GM21529 (cell line): ENCODE results near the gene APOLD1.
A peak's percentile ranks its signal among the peaks of the same experiment; 100 is the strongest.
"Not testable (repeated sequence)": the region's sequence is repeated elsewhere in the genome, so short reads cannot be mapped to it uniquely, and the experiment has no call there.

Experiments used
- ATAC-seq: cut with Tn5 transposase; IDR thresholded peaks from one replicate; pipeline ENCODE4 v1.9.1; 2021; ENCODE audit not compliant: unreplicated experiment

Gene APOLD1, protein sequence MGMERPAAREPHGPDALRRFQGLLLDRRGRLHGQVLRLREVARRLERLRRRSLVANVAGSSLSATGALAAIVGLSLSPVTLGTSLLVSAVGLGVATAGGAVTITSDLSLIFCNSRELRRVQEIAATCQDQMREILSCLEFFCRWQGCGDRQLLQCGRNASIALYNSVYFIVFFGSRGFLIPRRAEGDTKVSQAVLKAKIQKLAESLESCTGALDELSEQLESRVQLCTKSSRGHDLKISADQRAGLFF

DNA sequence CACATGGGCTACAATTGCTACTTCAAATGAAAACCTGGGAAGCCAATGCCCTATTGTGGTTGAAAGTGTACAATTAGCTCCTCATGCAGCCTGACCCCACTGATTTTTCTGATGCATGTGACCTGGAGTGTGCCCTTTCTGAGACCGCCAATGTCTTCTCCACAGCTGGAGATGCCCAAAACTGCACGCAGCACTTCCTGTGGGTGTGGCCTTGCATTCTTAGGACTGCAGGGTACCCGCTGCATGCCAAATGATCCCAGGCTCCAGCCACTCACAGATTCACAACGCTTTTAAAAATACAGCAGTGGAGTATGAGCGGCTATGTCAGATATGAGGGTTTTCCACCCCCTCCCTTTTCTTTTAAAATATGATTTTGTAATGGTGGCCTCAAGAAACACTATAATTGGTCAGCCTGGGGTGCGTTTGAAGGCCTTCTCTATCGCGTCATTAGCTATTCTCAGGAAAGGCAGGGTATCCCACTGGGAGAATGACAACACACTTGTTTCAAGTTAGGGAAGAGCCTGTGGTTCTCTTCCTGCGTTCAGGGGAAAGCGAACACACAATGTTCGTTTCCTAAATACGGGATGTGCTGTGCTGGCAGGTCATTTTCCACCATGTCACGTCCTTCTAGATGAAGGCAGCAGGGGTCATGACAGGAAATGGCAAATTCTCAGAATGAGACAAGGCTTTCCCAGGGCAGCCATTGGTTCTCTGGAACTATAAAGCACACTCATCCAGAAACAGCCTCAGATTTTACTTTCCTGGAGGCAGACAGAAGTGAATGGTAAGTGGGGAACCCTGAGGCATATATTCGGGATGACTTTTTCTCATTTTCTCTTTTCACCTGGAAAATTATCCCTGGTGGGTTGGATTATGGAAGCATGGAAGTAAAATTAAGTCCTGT lies at the start of gene APOLD1:
Gene APOLD1, plus strand, starts transcription at position 749 of the 904 bp plus-strand sequence. Its CDS starts 33 bp downstream, at position 782.
- no peak for ATAC-seq

DNA sequence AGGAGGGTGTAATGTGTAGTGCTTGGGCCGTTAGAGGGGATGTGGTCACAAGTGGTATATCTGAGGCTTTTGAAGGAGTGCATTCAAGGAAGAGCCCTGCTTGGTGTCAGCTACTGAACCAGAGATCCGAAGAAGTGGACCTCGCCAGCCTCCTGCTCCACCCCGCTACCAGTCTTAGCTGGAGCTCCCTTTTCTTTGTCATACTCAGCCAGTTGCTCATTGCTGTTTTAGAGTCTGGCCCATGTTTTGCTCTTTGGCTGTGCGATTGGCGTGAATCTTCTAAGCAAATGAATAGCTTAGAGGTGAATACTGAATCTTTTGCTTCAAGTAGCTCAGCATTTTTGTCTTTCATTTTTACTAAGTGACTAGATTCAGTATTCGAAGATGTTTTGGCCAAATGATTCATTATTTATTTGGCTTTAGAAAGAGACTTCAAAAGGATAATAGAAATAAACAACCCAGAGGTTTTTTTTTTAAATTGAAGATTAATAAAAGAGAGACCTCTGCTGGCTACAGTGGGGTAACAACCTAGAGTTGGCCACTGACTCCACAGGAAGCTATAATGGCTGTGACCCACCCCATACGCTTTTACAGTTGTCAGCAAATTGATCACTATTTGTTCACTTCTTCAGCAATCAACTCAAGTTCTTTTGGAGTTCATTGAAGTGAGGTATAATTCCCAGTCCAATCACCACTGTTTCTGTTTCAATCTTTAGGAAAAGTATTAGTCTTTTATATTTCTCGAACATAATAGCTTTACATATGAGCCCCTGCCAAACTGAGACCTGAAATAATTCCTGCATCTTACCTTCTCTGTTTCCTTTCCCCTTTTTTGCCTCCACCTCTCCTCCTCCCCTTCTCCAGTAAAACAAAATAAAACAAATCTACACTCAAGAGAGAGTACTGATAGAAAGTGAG lies 48.4 kb upstream of the APOLD1 start:
- peak; percentile 69 for ATAC-seq

DNA sequence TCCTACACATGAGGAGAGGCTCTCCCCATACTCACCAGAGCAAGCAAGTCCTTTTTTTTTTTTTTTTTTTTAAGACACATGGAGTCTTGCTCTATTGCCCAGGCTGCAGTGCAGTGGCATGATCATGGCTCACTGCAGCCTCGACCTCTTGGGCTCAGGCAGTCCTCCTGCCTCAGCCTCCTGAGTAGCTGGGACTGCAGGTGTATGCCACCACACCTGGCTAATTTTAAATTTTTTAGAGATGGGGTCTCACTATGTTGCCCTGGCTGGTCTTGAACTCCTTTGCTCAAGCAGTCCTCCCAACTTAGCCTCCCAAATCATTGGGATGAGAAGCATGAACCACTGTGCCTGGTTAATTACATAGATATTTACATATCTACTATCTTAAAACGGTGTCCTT lies 47.3 kb upstream of the APOLD1 start:
- ATAC-seq, result not testable (repeated sequence)

DNA sequence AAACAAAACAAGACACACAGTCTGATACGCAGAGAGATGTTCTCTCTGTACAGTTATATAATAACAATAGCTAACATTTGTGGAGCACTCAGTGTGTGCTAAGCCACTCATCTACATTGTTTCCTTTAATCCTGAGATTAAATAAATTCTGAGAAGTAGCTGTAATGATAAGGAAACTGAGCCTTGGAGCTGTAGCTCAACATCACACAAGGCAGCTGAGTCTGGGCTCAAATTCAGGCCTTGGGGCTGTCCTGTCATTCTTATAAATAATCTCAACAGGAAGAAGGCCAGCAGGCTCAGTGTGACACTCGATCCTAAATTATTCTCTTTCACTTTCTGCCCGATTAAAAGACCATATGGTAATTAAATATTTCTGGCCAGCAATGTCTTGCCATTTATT lies 43.8 kb upstream of the APOLD1 start:
- no peak for ATAC-seq

DNA sequence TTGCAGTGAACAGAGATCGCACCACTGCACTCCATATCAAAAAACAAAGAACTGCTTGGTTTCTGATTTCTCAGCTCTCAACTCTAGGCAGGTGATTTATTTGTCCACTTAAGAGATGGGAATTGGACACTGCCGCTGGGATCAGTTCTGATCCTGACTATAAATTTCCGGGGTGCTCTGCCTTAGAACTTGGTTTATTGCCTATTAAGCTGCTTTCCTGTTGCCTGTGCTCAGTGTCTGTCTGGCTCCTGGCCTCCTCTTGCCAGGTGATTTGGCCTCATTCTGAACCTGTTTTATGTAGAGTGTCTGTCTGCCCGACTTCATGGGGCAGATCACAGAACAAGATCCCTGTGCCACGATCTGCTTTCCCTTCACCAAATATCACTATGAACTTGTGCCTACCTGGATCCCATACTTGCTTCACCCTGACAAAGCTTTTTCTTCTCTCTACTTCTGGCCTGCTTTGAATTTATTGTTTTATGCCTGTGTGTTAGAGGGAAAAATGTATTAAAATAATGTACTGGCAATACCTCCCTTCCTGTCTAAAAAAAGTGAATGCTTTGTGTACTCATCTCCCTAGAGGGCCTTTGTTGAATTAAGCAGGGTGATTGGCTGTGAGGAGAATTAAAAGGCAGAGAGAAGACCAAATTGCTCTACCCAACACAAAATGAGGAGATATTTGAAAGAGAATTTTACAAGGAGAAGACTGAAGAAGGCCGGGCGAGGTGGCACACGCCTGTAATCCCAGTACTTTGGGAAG lies 40.7 kb upstream of the APOLD1 start:
- no peak for ATAC-seq

DNA sequence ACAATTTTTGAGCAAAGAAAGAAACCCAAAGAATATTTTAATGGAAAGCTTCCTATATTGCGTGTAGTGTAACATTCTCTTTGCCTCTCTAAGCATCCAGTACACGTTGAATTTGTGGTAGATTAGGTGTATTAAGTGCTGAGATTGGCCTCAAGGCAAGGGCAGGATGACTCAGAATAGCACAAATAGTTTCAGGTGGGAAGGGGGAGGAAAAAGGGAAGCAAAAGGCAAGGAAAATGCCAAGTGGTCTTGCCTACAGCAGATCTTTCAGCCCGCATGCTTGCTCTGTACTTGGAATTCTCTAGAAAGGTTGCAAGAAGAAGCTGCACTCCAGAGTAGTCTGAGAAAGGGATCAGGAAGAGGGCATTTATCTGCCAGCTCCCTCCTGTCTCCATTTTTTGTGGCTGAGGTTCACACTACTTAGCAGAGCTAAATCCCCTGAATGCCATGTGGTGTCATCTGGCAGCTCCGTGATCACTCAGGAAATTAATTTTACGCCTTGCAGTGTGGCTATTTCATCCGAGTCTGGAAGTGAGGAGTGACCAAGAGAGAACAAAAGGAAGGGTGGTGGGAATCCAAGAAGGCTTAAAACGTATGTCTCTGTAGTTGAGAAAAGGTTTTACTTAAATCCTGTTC lies 39.8 kb upstream of the APOLD1 start:
- no peak for ATAC-seq

DNA sequence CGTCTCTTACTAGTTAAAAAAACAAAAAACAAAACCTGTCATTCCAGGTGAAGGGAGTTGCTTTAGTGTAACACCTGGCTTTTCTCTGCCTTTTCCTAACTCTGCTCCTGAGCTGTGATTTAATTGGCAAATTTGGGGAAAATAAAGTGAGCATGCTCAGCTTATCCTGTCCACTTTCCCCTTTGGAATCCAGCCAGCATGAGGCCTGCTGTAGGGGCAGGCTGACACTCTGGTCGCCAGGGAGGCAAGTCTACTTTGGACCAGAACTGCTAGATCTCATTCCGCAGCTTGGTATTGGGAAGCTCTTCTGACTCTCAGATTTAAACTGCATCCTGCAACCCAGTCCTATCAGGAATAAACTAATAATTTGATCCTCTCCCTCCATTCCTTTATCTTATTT lies 38.2 kb upstream of the APOLD1 start:
- ATAC-seq, result no peak

DNA sequence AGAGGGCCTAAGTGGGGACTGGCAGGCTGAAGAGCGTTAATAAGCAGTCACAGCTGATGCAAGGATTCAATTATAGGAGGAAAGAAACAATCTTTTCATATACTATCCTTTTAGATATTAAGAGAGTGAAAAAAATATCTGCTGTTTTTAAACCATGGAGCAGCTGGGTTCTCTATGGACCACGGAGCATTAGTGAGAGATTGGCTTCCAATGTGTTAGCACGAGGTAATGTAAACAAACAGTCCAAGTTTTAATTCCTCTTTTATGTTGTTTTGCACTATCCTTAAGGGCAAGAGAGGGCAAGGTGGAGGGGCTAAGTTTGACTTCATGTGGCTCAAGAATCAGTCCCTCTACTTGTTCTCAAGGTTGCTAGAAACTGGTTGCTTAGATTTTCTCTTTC lies 37.4 kb upstream of the APOLD1 start:
- ATAC-seq, result no peak

DNA sequence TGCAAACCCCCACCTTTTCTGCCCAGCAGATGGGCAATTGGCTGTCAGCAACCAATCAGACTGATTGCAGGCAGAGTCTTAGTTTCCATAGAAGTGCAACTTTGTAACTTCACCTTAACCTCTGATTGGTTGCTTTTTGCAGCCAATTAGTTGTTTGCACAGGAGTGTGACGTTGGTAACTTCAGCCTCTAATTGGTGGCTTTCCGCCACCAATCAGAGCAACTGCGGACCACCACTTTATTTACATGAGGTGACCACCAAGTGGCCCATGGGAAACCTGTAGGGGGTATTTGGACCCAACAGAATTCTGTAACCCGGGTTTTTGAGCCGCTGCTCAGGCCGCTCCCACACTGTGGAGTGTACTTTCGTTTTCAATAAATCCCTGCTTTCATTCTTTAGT lies 36.0 kb upstream of the APOLD1 start:
- ATAC-seq, result no peak

DNA sequence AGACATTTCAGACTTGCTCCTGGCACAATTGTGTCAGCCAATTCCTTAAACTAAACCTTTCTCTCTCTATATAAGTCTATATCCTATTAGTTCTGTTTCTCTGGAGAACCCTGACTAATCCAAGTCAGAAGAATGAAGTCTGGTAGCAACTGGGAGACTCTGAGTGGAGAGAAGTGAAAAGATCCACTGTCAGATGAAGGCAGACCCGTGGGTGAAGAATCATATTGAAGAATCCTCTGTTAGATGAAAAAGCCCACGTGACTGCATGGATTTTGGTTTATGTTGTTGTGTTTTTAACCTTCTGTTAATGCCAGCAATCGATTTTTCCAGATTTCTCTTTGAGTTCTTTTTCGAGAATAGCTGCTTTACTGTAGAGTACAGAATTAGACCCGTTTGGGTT lies 29.5 kb upstream of the APOLD1 start:
- no peak for ATAC-seq

DNA sequence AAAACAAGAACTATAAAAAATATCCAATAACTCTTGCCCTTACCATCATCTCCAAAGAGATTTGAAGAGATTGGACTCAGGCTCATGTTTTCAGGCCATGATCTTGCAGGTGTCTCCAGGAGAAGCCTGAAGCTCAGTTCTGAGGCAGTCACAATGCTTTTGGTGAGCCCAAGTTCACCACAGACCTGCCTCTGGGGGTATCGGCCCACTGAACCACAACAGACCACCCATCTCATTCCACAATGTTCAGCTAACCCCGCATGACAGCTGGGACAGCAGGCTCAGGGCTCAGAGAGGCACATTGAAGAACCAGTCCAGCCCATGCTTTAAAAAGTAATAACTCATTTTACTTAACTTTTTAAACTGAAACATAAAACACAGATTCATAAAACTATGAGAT lies 28.3 kb upstream of the APOLD1 start:
- no peak for ATAC-seq

DNA sequence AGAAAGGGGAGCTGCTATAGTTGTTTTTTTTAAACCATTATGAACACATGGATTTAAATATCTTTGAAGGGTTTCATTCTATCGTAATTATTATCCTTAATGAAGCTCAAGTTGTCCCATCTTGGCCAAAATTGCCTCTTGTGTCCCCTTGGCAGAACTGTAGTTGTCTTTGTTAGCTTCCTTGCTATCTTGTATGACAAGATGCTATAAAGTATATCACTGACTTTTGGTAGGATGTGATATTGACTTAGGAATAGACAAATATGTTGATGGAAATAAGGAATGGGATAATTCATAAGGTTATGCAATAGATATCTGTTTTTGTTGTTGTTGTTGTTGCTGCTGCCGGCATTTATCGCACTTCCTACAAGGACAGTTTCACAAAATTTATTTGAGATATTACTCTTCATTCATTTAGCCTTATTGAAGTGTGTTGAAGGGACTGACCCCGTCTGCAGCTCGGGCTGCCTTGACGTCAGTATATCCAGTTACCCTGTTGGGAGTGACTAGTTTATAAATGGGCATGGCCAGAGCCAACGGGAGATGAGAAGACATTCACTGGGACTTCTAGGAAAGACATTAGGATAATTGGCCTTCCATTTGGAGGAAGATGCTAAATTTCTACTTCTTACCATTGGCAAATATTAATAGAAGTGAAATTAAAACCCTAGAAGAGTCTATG lies 26.1 kb upstream of the APOLD1 start:
- ATAC-seq, result no peak

DNA sequence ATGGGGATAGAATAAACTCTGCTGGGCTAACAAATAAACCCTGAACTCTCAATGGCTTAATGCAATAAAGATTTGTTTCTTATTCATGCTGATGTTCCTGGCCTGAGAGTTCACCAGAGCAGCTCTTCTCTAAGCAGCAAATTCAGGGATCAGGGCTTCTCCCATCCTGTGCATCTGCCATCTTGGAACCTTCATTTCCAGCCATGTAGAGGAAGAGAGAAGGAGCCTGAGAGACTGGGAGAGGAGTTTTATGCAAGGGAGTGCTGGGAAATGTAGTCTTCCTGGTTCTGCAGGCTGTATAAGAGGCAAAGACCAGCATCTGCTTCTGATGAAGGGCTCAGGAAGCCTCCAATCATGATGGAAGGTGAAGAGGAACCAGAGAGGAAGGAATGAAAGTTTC lies 20.6 kb upstream of the APOLD1 start:
- no peak for ATAC-seq

DNA sequence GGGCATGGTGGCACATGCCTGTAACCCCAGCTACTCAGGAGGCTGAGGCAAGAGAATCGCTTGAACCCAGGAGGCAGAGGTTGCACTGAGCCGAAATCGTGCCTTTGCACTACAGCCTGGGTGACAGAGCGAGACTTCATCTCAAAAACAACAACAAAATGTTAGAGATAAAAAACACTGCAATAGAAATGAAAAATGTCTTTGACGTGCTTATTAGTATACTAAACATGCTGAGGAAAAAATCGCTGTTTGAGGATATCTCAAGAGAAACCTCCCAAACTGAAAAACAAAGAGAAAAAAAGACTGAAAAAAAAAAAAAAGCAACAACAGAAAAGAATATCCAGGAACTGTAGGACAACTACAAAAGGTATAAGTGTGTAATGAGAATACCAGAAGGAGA lies 15.2 kb upstream of the APOLD1 start:
- ATAC-seq, result no peak

DNA sequence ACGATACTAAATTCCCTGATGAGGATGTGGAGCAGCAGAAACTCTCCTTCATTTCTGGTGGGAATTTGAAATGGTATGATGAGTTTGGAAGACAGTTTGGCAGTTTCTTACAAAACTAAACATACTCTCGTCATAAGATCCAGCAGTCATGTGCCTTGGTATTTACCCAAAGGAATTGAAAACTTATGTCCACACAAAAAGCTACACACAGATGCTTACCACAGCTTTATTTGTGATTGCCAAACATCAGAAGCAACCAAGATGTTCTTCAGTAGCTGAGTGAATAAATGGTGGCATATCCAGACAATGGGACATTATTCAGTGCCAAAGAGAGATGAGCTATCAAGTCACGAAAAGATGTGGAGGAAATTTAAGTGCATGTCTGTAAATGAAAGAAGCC lies 10.7 kb upstream of the APOLD1 start:
- no peak for ATAC-seq

DNA sequence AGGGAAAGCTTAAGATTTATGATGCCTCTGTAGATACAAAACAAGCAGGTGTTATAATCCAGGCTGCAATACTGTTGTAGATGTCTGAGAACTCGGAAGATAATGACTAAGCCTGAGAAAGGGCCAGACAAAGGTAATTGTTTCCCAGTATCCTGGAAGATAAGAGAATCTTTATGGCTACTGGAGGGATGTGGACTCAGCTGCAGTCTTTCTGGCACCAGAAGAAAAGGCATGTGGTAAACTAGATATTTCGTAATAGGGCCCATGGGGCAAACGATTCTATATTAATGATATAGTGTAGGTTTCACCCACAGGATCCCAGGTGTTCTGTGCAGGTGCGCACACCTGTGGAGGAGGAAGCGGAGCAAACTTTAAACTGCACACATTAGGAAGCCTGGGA lies 9.2 kb upstream of the APOLD1 start:
- no peak for ATAC-seq

DNA sequence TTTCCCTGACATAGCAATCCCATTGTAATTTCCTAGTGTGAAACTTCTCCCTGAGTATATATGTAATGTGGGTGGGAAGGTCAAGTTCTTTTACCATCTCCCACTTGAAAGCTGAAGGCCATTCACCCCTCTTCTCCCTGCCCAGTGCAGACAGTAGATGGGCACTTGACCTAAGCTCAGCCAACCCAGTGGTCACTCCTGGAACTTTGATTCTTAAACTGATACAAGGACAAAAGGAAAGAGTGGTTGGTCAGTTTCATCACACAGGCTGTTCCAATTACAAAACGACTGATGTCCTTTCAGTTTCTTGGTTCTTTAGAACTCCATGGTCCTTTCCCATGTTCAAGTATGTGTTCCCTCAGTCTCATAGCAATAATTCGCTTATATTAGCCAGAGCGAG lies 8.4 kb upstream of the APOLD1 start:
- ATAC-seq, result no peak

DNA sequence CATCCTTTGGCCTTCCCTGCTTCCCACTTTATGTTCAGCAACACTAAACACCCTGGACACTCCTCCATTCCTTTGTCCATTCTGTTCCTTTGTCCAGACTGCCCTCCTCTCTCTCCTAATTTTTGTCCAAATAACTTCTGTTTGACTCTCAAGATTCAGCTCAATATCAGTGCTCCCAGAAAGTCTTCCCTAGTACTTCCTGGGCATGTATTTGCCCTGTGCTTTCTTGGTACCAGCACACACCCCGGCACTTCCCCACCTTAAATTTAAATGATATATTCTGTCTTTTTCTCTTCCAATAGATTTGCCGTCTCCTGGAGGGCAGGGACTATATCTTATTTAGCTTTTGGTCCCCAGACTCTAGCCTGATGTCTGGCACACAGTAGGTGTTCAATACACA lies 6.5 kb upstream of the APOLD1 start:
- ATAC-seq, result no peak

DNA sequence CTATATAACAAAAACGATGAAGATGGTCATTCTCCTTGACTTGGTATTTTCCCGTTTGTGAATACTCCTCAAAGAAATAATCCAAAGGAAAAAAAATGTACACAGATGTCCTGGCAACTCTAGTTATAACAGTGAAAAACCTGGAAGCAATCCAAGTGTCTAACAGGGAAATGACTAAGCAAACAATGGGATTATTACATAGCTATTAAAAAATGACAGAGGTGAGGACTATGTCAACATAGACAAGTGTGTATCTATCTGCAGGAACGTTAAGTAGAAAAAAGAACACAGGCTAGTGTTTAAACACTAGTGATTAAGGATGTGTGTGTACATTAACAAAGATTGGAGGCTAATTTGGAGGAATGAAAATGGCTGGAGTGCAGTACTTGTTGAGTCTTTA lies 5.9 kb upstream of the APOLD1 start:
- no peak for ATAC-seq

DNA sequence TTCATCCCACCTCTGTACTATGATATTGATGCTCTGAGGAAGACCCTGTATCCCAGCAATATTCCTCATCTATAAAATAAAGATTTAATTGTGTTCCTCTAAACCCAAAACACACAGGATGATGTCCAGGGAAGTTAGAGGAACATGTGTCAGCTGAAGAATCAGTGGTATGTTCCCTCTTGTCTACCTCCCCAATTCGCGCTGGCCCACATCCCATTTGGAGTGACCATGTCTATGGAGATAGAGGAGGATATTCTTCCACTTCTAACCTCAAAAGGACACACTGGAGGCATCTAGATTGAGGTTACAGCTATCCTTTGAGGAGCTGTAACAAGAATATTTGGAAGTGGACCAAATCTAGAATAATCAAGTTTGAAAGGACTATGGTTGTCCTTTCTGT lies 1.3 kb upstream of the APOLD1 start:
- no peak for ATAC-seq
